Liver (tissue), 9 donors: ENCODE results near the gene COPB2. TPM values are rescaled to one million over a fixed set of nuclear protein-coding genes. Genes with fewer than 3 reads are reported as not detected.

Experiments used
- DNase-seq: peaks from one replicate; pipeline ENCODE4 v3.0.0-alpha.2; 2017; ENCODE audit warnings: low spot score
- H3K27ac ChIP-seq, 2 donors: one replicate each; pipeline ENCODE4 v1.7.0; 2013; ENCODE audit warnings: inconsistent platforms in 2 of 2, low read length in 2 of 2, control low read depth in 1 of 2, low read depth in 1 of 2, mild to moderate bottlenecking in 1 of 2
- H3K27me3 ChIP-seq, 4 donors: one replicate each; pipeline versions ENCODE4 v1.6.1 to v1.7.0; 2013; ENCODE audit warnings: low read length in 3 of 4, inconsistent platforms in 1 of 4, mild to moderate bottlenecking in 1 of 4, moderate library complexity in 1 of 4; ENCODE audit not compliant: control insufficient read depth in 4 of 4, insufficient read depth in 4 of 4
- H3K36me3 ChIP-seq, 4 donors: one replicate each; pipeline versions ENCODE4 v1.6.1 to v1.7.0; 2013; ENCODE audit warnings: low read length in 3 of 4, mild to moderate bottlenecking in 3 of 4, low read depth in 1 of 4, moderate library complexity in 1 of 4; ENCODE audit not compliant: control insufficient read depth in 4 of 4, insufficient read depth in 3 of 4
- H3K4me1 ChIP-seq, 4 donors: one replicate each; pipeline versions ENCODE4 v1.6.1 to v1.7.0; 2013; ENCODE audit warnings: low read length in 3 of 4, mild to moderate bottlenecking in 3 of 4, moderate library complexity in 1 of 4; ENCODE audit not compliant: control insufficient read depth in 4 of 4, insufficient read depth in 4 of 4
- H3K4me3 ChIP-seq, 3 donors: one replicate each; pipeline versions ENCODE4 v1.6.1 to v1.7.0; 2013; ENCODE audit warnings: low read length in 3 of 3, control low read depth in 1 of 3, low read depth in 1 of 3, mild to moderate bottlenecking in 1 of 3
- H3K9ac ChIP-seq, 2 donors: one replicate each; pipeline ENCODE4 v1.7.0; 2013; ENCODE audit warnings: low read length in 2 of 2, mild to moderate bottlenecking in 2 of 2, moderate library complexity in 2 of 2, control low read depth in 1 of 2, low read depth in 1 of 2
- H3K9me3 ChIP-seq, 4 donors: one replicate each; pipeline versions ENCODE4 v1.6.1 to v1.7.0; 2013; ENCODE audit warnings: low read length in 3 of 4; ENCODE audit not compliant: control insufficient read depth in 4 of 4
- EGR1 ChIP-seq, 2 donors: IDR thresholded peaks; 2 replicates each; pipeline ENCODE4 v1.6.1; 2016 to 2018; ENCODE audit warnings: antibody characterized with exemption in 2 of 2, low read depth in 2 of 2
- FOXA1 ChIP-seq: IDR thresholded peaks from 2 replicates; pipeline ENCODE4 v1.6.1; 2016; ENCODE audit warnings: antibody characterized with exemption
- FOXA2 ChIP-seq: IDR thresholded peaks from 2 replicates; pipeline ENCODE4 v1.6.1; 2016; ENCODE audit warnings: antibody characterized with exemption
- GABPA ChIP-seq, 2 donors: IDR thresholded peaks in 1 of 2; conservative IDR thresholded peaks in 1 of 2; 2 replicates each; pipeline ENCODE4 v1.6.1; 2016; ENCODE audit warnings: antibody characterized with exemption in 2 of 2, mild to moderate bottlenecking in 1 of 2, moderate library complexity in 1 of 2
- HNF4G ChIP-seq: IDR thresholded peaks from 2 replicates; pipeline ENCODE4 v1.6.1; 2016; ENCODE audit warnings: antibody characterized with exemption
- JUND ChIP-seq, 2 donors: IDR thresholded peaks; 2 replicates each; pipeline ENCODE4 v1.6.1; 2016; ENCODE audit warnings: antibody characterized with exemption in 2 of 2
- NR2F2 ChIP-seq: IDR thresholded peaks from 2 replicates; pipeline ENCODE4 v1.6.1; 2016; ENCODE audit warnings: antibody characterized with exemption
- RAD21 ChIP-seq, 2 donors: IDR thresholded peaks; 2 replicates each; pipeline ENCODE4 v1.6.1; 2016; ENCODE audit warnings: antibody characterized with exemption in 2 of 2, mild to moderate bottlenecking in 2 of 2
- RXRA ChIP-seq, 2 donors: IDR thresholded peaks; 2 replicates each; pipeline ENCODE4 v1.6.1; 2017 to 2018; ENCODE audit warnings: antibody characterized with exemption in 2 of 2, mild to moderate bottlenecking in 1 of 2
- SP1 ChIP-seq: IDR thresholded peaks from 2 replicates; pipeline ENCODE4 v1.6.1; 2018; ENCODE audit warnings: antibody characterized with exemption, mild to moderate bottlenecking
- TAF1 ChIP-seq: conservative IDR thresholded peaks from 2 replicates; pipeline ENCODE4 v1.6.1; 2016; ENCODE audit warnings: antibody characterized with exemption, mild to moderate bottlenecking
- YY1 ChIP-seq: IDR thresholded peaks from 2 replicates; pipeline ENCODE4 v1.6.1; 2016; ENCODE audit warnings: antibody characterized with exemption, mild to moderate bottlenecking
- WGBS: extraction: QIAGEN DNeasy Blood & Tissue Kit; methylation state at CpG from one replicate; pipeline ENCODE4 v1.1.7; 2013; 5-methylcytosine and 5-hydroxymethylcytosine counted together
- polyA plus RNA-seq, 2 donors: library from polyadenylated mRNA; stranded (reverse) in 1 of 2; unstranded in 1 of 2; fragments of 200-250 nt in 1 of 2; fragments of >200 nt in 1 of 2; fragmentation: Nextera tagmentation in 1 of 2; extraction: Ambion mirVana in 1 of 2; gene quantifications; one replicate each; pipeline versions ENCODE4 v1.2.1 to v1.2.3, GENCODE V29; 2013 to 2015
- total RNA-seq, 2 donors: library from RNA; depleted of rRNA; stranded (reverse); fragments of >200 nt; gene quantifications; one replicate each; pipeline ENCODE4 v1.2.3, GENCODE V29; 2014
- TF ChIP-seq, protein P1 (sequence below): IDR thresholded peaks from 2 replicates; pipeline ENCODE4 v1.6.1; 2016; ENCODE audit warnings: antibody characterized with exemption
- TF ChIP-seq, protein P2 (sequence below): fragments of 150-350 bp; IDR thresholded peaks from 2 replicates; pipeline ENCODE4 v1.5.1; 2017; ENCODE audit warnings: improper control_type of control experiment, low read depth, low read length; ENCODE audit not compliant: missing input control
- TF ChIP-seq, protein P3 (sequence below): IDR thresholded peaks from 2 replicates; pipeline ENCODE4 v1.6.1; 2016; ENCODE audit warnings: antibody characterized with exemption
- TF ChIP-seq, protein P4 (sequence below): IDR thresholded peaks from 2 replicates; pipeline ENCODE4 v1.6.1; 2016; ENCODE audit warnings: antibody characterized with exemption
- TF ChIP-seq, protein P5 (sequence below): IDR thresholded peaks from 2 replicates; pipeline ENCODE4 v1.6.1; 2016; ENCODE audit warnings: antibody characterized with exemption, mild to moderate bottlenecking
- donor health status: healthy.
- donor health status: healthy.
- donor health status: healthy.
- donor health status: healthy.
- donor health status: healthy.

Gene COPB2
- total and polyA plus RNA-seq, 4 donors = 45.4 to 145 (median 72.0) TPM

DNA sequence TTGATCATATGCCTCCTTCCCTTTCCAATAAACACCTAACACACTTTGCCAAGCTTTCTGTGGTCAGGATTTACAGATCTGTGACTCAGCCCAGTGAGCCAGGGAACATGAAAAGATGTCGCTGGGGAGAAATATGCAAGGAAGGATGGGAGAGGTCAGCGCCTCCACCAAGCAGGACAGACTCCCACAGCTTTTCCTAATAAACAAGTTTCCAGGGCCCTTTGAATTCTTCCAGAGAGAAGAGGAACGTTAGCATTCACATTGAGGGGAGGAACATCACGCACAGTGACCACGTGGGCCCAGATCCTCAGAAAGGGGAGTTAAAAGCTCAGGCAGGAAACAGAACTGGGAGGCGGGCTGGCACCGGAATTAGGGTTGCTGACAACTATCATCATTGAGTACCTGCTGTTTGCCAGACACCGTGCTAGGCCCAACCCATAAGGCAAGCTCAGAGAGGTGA is 78.9 kb downstream of the COPB2 start:
- H3K27ac ChIP-seq = no peak overlapping the region
- 87% methylated on average over 8 of the region's 8 CpGs for WGBS
- DNase-seq = no peak

DNA sequence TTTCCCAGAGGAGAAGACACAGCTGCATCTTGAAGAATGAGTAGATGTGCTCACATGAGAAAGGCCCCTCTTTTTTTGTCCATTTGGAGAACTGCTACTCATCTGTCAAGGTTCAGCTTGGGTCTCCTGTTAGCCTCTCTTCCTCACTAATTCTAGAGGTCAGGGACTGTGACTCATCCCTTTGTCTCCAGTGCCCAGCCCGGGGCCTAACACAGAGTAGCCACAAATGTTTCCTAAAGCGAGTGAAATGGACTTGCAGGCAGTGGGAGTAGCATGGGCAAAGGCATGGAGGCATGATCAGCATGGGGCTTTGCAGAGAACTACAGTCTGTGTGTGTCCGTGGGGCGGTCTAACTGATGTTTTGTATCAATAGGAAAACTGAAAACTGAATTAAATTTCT is 79.6 kb downstream of the COPB2 start:
- no peaks in the 10 kb centered on the region for H3K9me3 ChIP-seq
- DNase-seq = no peak
- no peaks in the 10 kb centered on the region for H3K27me3 ChIP-seq
- no peak for TF ChIP-seq RAD21 (IDR thresholded peaks at IDR 0.05)
- TF ChIP-seq SP1 = no peak
- no peaks in the 10 kb centered on the region for H3K36me3 ChIP-seq
- no peaks in the 10 kb centered on the region for H3K4me1 ChIP-seq
- H3K4me3 ChIP-seq = no peak overlapping the region
- H3K27ac ChIP-seq = no peak overlapping the region
- WGBS = 83% methylated on average over 4 of the region's 4 CpGs
- no peak overlapping the region for H3K9ac ChIP-seq

More for the DNA sequence above, 78.9 kb downstream of the COPB2 start:
- Histone ChIP-seq H3K4me3 (no peak overlapping the region), H3K36me3 (no peaks in the 10 kb centered on the region), H3K9ac (no peak overlapping the region), H3K9me3 (no peaks in the 10 kb centered on the region), H3K27me3 (no peaks in the 10 kb centered on the region), H3K4me1 (no peaks in the 10 kb centered on the region)
- TF ChIP-seq FOXA2 (no peak), YY1 (no peak), RAD21 (IDR thresholded peaks at IDR 0.05) (no peak), NR2F2 (no peak), TAF1 (no peak), HNF4G (no peak), FOXA1 (no peak)
- TF ChIP-seq, protein P1, sequence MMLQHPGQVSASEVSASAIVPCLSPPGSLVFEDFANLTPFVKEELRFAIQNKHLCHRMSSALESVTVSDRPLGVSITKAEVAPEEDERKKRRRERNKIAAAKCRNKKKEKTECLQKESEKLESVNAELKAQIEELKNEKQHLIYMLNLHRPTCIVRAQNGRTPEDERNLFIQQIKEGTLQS = no peak
- TF ChIP-seq, protein P2, sequence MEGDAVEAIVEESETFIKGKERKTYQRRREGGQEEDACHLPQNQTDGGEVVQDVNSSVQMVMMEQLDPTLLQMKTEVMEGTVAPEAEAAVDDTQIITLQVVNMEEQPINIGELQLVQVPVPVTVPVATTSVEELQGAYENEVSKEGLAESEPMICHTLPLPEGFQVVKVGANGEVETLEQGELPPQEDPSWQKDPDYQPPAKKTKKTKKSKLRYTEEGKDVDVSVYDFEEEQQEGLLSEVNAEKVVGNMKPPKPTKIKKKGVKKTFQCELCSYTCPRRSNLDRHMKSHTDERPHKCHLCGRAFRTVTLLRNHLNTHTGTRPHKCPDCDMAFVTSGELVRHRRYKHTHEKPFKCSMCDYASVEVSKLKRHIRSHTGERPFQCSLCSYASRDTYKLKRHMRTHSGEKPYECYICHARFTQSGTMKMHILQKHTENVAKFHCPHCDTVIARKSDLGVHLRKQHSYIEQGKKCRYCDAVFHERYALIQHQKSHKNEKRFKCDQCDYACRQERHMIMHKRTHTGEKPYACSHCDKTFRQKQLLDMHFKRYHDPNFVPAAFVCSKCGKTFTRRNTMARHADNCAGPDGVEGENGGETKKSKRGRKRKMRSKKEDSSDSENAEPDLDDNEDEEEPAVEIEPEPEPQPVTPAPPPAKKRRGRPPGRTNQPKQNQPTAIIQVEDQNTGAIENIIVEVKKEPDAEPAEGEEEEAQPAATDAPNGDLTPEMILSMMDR = no peak
- TF ChIP-seq, protein P3, sequence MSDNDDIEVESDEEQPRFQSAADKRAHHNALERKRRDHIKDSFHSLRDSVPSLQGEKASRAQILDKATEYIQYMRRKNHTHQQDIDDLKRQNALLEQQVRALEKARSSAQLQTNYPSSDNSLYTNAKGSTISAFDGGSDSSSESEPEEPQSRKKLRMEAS = no peak

DNA sequence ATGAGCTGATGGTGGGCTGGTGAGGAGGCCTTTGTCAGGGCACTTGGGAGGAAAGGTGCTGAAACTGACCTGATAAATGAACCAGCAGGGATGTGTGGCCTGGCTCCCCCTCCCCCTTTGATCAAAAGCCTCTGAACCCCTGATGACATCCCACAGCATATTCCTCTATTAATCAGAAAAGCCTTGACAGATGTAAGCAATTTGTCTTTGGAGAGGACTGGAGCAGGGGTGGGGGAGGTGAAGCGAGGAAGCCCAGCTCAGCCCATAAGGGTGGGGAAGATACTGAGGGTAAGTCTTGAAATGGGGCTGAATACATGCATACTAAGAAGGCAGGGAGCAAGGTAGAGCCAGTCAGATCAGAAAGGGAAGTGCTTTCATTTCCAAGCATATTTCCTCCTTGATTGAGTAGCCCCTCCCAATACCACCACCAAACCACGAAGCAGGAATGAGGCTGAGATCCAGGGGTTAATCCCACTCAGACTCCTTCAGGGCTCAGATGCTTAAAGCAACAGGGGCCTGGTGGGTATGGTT is 80.3 kb downstream of the COPB2 start:
- Histone ChIP-seq H3K27ac (no peak overlapping the region), H3K4me3 (no peak overlapping the region), H3K36me3 (no peaks in the 10 kb centered on the region), H3K9me3 (no peaks in the 10 kb centered on the region), H3K27me3 (no peaks in the 10 kb centered on the region), H3K4me1 (no peaks in the 10 kb centered on the region), H3K9ac (no peak overlapping the region)
- DNase-seq = no peak
- 73% methylated on average over 2 of the region's 2 CpGs for WGBS
- TF ChIP-seq, protein P4, sequence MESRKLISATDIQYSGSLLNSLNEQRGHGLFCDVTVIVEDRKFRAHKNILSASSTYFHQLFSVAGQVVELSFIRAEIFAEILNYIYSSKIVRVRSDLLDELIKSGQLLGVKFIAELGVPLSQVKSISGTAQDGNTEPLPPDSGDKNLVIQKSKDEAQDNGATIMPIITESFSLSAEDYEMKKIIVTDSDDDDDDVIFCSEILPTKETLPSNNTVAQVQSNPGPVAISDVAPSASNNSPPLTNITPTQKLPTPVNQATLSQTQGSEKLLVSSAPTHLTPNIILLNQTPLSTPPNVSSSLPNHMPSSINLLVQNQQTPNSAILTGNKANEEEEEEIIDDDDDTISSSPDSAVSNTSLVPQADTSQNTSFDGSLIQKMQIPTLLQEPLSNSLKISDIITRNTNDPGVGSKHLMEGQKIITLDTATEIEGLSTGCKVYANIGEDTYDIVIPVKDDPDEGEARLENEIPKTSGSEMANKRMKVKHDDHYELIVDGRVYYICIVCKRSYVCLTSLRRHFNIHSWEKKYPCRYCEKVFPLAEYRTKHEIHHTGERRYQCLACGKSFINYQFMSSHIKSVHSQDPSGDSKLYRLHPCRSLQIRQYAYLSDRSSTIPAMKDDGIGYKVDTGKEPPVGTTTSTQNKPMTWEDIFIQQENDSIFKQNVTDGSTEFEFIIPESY = no peak
- no peak for TF ChIP-seq FOXA1
- no peak for TF ChIP-seq YY1
- TF ChIP-seq GABPA (IDR thresholded peaks at IDR 0.05 in 1 of 2, conservative IDR thresholded peaks at IDR 0.05 in 1 of 2) = no peak
- TF ChIP-seq, protein P3 = no peak
- no peak for TF ChIP-seq HNF4G
- no peak for TF ChIP-seq RXRA (IDR thresholded peaks at IDR 0.05)
- no peak for TF ChIP-seq EGR1 (IDR thresholded peaks at IDR 0.05; ENCODE audit: low read depth in 2 of 2)
- no peak for TF ChIP-seq TAF1
- TF ChIP-seq SP1 = no peak
- TF ChIP-seq JUND (IDR thresholded peaks at IDR 0.05) = no peak
- TF ChIP-seq, protein P2 = no peak
- TF ChIP-seq RAD21 (IDR thresholded peaks at IDR 0.05) = no peak
- TF ChIP-seq NR2F2 = no peak
- TF ChIP-seq FOXA2 = no peak
- TF ChIP-seq, protein P5, sequence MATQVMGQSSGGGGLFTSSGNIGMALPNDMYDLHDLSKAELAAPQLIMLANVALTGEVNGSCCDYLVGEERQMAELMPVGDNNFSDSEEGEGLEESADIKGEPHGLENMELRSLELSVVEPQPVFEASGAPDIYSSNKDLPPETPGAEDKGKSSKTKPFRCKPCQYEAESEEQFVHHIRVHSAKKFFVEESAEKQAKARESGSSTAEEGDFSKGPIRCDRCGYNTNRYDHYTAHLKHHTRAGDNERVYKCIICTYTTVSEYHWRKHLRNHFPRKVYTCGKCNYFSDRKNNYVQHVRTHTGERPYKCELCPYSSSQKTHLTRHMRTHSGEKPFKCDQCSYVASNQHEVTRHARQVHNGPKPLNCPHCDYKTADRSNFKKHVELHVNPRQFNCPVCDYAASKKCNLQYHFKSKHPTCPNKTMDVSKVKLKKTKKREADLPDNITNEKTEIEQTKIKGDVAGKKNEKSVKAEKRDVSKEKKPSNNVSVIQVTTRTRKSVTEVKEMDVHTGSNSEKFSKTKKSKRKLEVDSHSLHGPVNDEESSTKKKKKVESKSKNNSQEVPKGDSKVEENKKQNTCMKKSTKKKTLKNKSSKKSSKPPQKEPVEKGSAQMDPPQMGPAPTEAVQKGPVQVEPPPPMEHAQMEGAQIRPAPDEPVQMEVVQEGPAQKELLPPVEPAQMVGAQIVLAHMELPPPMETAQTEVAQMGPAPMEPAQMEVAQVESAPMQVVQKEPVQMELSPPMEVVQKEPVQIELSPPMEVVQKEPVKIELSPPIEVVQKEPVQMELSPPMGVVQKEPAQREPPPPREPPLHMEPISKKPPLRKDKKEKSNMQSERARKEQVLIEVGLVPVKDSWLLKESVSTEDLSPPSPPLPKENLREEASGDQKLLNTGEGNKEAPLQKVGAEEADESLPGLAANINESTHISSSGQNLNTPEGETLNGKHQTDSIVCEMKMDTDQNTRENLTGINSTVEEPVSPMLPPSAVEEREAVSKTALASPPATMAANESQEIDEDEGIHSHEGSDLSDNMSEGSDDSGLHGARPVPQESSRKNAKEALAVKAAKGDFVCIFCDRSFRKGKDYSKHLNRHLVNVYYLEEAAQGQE = no peak
